ENCODE measurements around the gene TRMT13. TPM values are rescaled to one million over a fixed set of nuclear protein-coding genes. Genes with fewer than 3 reads are reported as not detected.

TRMT13 gene, protein sequence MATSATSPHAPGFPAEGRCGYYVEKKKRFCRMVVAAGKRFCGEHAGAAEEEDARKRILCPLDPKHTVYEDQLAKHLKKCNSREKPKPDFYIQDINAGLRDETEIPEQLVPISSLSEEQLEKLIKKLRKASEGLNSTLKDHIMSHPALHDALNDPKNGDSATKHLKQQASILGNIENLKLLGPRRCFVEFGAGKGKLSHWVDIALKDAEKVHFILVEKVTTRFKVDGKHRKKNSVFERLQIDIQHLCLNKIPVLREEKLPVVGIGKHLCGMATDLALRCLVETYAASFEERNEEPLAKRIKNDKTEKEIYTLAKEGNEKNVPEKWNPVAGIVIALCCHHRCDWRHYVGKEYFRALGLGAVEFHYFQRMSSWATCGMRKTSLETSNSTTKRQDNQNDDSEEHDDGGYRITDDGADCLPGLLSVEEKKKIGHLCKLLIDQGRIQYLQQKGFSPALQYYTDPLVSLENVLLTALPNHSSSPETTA
- total RNA-seq, result 10 to 100 TPM; 13.9 to 15.4 TPM

DNA sequence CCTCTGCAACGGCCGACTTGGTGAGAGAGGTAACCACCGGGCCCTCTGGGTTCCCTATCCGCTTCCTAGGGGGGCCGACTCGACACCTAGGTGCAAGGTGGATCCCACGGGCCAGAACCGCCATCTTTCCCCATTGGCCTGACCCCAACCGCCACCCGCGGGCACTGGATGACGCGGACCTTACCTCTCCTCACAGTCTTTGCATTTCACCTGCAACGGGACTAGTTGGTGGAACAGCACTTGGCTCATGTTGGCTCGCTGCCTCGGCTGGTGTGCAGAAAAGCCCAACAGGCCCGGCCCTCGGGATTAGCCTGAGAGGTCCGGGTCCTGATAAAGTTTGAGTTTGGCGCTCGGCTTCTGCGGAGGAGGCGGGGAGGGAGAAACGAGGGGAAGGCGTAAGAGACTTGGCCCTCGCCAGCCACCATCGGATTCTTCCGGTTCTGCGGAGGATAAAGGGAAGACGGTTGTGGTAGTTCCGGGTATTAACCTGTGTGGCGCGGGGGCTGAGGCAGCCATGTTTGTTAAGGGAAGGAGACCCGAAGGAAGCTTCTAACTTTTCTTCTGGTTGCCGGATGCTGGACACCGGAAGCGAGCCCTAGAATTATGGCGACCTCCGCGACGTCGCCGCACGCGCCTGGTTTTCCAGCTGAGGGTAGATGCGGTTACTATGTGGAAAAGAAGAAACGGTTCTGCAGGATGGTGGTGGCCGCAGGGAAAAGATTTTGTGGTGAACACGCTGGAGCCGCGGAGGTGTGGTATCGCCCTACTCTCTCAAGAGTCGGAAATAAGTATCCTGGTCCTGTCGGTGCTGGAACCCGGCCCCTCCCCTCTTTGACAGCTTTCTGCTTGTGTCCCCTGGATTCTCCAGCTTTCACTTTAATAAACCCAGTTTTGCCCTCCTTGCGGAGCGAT lies at the start of gene TRMT13, which contains the start of gene SASS6:
TSS of gene TRMT13 (plus strand) at position 598 of the 912 bp plus-strand sequence. CDS start at position 604, 6 bp downstream.
TSS of gene SASS6 (minus strand) at position 365 of the 912 bp plus-strand sequence. CDS start at position 249, 116 bp downstream.
- peaks cover 15% of the 10 kb centered on the region for H3K36me3 Mint-ChIP-seq (ENCODE audit: low read depth)
- CTCF ChIA-PET, result interaction anchor here (0.7 to 1.3 kb wide), 7 partner anchors 93 to 326 kb away, joined by 3 to 5 read pairs (median 3); partner anchors contain the start of genes RTCA and SLC35A3
- peak; percentile 97 for DNase-seq
- POLR2A ChIA-PET, result interaction anchor here (0.7 to 1.8 kb wide), 22 partner anchors 9 to 1177 kb away, joined by 3 to 34 read pairs (median 4); partner anchors contain the start of genes CDC14A, DBT, RTCA and SLC35A3
- peak within 1 kb of the TSS; percentile 96 for H3K4me3 Mint-ChIP-seq
- no peaks in the 10 kb centered on the region for H3K27me3 Mint-ChIP-seq
- no peaks in the 10 kb centered on the region for H3K9me3 Mint-ChIP-seq
- H3K27ac Mint-ChIP-seq, result peak within 1 kb of the TSS; percentile 90
- H3K4me1 Mint-ChIP-seq, result peaks cover 50% of the 10 kb centered on the region

DNA sequence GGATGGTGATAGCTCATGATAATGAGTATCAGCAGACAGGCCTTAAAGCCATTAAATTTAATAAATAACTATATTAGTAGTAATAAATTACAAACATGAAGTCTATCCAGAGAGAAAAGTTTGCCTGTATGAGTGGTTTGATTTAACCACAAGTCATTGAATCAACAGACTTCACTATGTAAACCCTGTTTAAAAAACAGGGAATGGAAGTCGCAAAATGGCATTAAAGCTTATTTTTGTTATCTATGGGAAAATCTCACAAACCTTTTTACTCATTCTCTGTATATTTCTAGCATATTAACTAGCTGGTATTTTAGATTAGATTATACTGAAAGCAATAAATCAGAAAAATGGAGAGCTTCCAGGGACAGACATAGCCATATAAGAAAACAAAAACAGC lies 45.6 kb upstream of the TRMT13 start:
- Mint-ChIP-seq H3K9me3 (no peaks in the 10 kb centered on the region), H3K36me3 (ENCODE audit: low read depth) (peaks cover 44% of the 10 kb centered on the region), H3K4me3 (no peak overlapping the region), H3K4me1 (no peaks in the 10 kb centered on the region), H3K27me3 (no peaks in the 10 kb centered on the region), H3K27ac (no peak overlapping the region)
- no peak for DNase-seq
- POLR2A ChIA-PET, result no interaction called here
- CTCF ChIA-PET, result no interaction called here

DNA sequence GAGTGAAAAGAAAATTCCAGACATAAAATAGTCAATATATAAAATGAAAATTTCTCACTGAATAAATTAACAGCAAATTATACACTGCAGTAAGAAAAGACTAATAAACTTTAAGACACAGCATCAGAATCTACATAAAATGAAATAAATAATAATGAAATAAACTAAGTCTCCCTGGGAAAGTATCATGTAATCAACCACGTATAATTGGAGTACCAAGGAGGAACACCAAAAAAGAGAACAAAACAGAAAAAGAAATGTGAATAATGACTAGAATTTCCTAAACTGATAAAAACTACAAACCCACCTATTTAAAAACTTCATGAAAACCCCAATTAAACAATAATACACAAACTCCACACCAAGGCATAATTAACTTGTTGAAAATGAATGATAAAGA lies 43.9 kb upstream of the TRMT13 start:
- no peak overlapping the region for H3K4me3 Mint-ChIP-seq
- peaks cover 42% of the 10 kb centered on the region for H3K36me3 Mint-ChIP-seq (ENCODE audit: low read depth)
- H3K9me3 Mint-ChIP-seq, result no peaks in the 10 kb centered on the region
- no peaks in the 10 kb centered on the region for H3K27me3 Mint-ChIP-seq
- H3K27ac Mint-ChIP-seq, result no peak overlapping the region
- H3K4me1 Mint-ChIP-seq, result no peaks in the 10 kb centered on the region
- ChIA-PET POLR2A (no interaction called here), CTCF (no interaction called here)
- DNase-seq, result no peak

DNA sequence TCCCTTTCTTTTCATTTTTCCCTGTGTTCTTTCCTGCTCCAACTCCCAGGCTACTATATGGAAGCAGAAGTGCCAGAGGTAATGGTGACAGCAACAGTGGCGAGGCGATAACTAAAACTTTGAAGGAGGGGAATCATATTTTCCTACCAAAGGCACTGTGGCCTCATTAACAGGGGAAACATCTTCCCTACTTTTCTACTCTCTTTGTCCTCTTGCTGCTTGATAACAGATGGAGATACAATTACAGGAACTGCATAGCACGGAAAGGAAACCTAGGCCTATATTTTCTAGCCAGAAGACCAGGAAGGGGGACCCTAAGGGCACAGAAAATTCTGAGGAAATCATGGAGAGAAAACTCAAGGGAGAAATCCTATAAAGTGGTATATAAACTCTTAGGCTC lies 42.5 kb upstream of the TRMT13 start:
- CTCF ChIA-PET, result no interaction called here
- POLR2A ChIA-PET, result no interaction called here
- no peaks in the 10 kb centered on the region for H3K27me3 Mint-ChIP-seq
- no peak overlapping the region for H3K27ac Mint-ChIP-seq
- H3K4me1 Mint-ChIP-seq, result no peaks in the 10 kb centered on the region
- no peak overlapping the region for H3K4me3 Mint-ChIP-seq
- no peak for DNase-seq
- H3K9me3 Mint-ChIP-seq, result no peaks in the 10 kb centered on the region
- H3K36me3 Mint-ChIP-seq (ENCODE audit: low read depth), result peaks cover 47% of the 10 kb centered on the region

DNA sequence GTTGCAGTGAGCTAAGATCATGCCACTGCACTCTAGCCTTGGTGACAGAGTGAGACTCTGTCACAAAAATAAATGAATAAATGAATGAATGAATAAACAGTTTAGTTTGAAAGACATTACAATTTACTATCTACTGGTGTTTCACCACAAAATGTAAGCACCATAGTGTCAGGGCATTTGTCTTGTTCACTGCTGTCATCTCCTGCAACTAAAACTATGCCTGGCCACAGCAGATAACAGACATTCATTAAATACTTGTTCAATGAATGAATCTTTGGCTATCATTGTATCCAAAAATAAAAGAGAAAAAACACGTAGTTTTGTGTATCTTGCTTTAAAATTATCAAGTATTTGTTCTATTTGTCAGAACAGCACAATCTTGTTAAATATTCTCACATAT lies 32.8 kb upstream of the TRMT13 start:
- Mint-ChIP-seq H3K4me1 (no peaks in the 10 kb centered on the region), H3K4me3 (no peak overlapping the region), H3K27me3 (no peaks in the 10 kb centered on the region), H3K9me3 (no peaks in the 10 kb centered on the region), H3K36me3 (ENCODE audit: low read depth) (peaks cover 48% of the 10 kb centered on the region), H3K27ac (no peak overlapping the region)
- CTCF ChIA-PET, result no interaction called here
- no peak for DNase-seq
- POLR2A ChIA-PET, result no interaction called here

DNA sequence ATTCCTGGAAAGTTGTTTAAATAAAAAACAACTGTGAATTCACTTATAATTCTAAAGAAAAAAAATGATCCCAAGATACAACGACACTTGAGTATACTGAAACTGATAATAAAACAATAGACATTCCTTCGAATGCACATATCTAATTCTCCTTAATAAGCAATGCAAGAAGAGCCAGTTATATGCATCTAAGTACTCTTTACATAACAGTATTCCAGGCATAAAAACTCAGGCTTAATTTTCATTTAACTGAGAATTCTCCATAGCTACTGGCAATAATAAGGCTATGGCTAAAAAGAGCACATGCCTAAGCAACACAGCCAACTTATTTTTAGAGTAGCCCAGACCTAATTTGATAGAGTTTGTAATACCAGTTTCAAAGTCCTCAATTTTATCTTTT lies 31.4 kb upstream of the TRMT13 start:
- Mint-ChIP-seq H3K4me3 (no peak overlapping the region), H3K36me3 (ENCODE audit: low read depth) (peaks cover 48% of the 10 kb centered on the region), H3K27me3 (no peaks in the 10 kb centered on the region), H3K27ac (no peak overlapping the region), H3K4me1 (no peaks in the 10 kb centered on the region), H3K9me3 (no peaks in the 10 kb centered on the region)
- CTCF ChIA-PET, result no interaction called here
- POLR2A ChIA-PET, result no interaction called here
- DNase-seq, result no peak

DNA sequence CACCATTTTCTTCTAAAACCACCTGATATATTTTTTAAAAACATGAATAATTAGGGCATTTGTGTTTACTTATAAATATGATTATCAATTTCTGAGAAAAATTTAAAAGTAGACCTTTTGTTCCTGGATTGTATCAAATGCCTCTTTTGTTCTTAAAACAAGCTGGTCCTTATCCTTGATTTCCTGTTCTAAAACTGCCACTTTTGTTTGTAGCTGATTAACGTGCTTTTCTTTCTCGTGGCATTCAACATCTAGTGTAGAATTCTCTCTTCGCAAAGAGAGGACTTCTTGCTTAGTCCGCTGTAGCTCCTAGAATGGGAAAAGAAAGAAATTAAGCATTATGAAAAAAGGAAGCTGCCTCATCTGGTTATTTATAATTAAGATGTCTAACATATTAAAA lies 25.3 kb upstream of the TRMT13 start:
- Mint-ChIP-seq H3K36me3 (ENCODE audit: low read depth) (peaks cover 35% of the 10 kb centered on the region), H3K9me3 (no peaks in the 10 kb centered on the region), H3K4me1 (no peaks in the 10 kb centered on the region), H3K4me3 (no peak overlapping the region), H3K27me3 (no peaks in the 10 kb centered on the region), H3K27ac (no peak overlapping the region)
- ChIA-PET CTCF (no interaction called here), POLR2A (interaction anchor here (1.4 kb wide), 2 partner anchors 13 to 25 kb away, joined by 3 read pairs; partner anchors contain the start of genes SASS6 and TRMT13)
- no peak for DNase-seq

DNA sequence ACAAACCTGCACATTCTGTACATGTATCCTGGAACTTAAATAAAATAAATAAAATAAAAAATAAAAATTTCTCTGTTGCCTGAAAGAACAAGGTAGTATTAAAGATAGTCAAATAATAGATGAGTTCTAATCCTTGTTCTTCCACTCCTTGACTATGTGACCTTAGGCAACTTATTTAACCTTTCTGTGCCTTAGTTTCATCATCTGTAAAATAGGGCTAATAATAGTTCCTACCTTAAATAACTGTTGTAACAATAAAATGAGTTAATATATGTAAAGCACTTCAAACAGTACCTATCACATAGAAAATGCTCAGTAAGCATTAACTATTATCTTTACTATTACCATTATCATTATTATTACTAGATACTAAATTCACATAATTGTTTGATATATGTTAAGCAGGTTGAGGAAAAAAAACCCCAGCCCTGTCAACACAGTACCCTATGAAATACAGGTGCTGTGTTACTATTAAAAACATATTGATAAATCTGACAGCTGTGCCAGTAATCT lies 23.4 kb upstream of the TRMT13 start:
- H3K27me3 Mint-ChIP-seq, result no peaks in the 10 kb centered on the region
- peaks cover 27% of the 10 kb centered on the region for H3K36me3 Mint-ChIP-seq (ENCODE audit: low read depth)
- POLR2A ChIA-PET, result no interaction called here
- no peak for DNase-seq
- H3K4me1 Mint-ChIP-seq, result no peaks in the 10 kb centered on the region
- no peak overlapping the region for H3K4me3 Mint-ChIP-seq
- H3K9me3 Mint-ChIP-seq, result no peaks in the 10 kb centered on the region
- H3K27ac Mint-ChIP-seq, result no peak overlapping the region
- CTCF ChIA-PET, result no interaction called here

DNA sequence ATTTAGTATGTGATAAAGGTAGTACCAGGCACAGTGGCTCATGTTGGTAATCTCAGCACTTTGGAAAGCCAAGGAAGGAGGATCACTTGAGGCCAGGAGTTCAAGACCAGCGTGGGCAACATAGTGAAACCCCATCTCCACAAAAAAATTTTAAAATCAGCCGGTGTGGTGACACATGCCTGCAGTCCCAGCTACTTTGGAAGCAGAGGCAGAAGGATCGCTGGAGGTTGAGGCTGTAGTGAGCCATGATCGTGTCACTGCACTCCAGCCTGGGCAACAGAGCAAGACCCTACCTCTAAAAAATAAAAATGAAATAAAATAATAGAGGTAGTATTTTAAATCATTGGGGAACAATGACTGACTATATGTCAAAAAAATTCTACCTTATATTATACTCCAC lies 17.4 kb upstream of the TRMT13 start:
- H3K4me3 Mint-ChIP-seq, result no peak overlapping the region
- H3K27me3 Mint-ChIP-seq, result no peaks in the 10 kb centered on the region
- H3K27ac Mint-ChIP-seq, result no peak overlapping the region
- no peaks in the 10 kb centered on the region for H3K4me1 Mint-ChIP-seq
- no peak for DNase-seq
- H3K9me3 Mint-ChIP-seq, result no peaks in the 10 kb centered on the region
- ChIA-PET CTCF (no interaction called here), POLR2A (no interaction called here)
- H3K36me3 Mint-ChIP-seq (ENCODE audit: low read depth), result peaks cover 23% of the 10 kb centered on the region

DNA sequence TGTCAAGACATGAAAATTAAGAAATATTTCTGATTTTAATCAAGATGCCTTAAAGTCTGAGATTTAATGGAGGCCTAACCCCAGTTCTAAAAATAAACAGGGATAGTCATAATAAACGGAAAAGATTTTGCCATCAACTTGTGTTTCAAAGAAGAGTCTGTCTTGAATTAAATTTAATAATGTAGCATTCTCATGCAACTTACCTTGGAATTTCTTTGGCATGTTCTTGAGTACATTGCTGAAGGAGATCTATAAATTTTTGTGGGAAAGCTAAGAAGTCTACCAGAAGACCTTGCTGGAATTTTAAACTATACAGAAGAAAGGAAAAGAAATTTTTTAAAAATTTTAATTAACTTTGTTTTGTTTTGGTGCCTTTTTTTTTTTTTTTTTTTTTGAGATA lies 10.8 kb upstream of the TRMT13 start:
- CTCF ChIA-PET, result interaction anchor here (0.7 kb wide), 1 partner anchor 49 kb away, joined by 4 read pairs; no protein-coding TSS in a partner anchor

DNA sequence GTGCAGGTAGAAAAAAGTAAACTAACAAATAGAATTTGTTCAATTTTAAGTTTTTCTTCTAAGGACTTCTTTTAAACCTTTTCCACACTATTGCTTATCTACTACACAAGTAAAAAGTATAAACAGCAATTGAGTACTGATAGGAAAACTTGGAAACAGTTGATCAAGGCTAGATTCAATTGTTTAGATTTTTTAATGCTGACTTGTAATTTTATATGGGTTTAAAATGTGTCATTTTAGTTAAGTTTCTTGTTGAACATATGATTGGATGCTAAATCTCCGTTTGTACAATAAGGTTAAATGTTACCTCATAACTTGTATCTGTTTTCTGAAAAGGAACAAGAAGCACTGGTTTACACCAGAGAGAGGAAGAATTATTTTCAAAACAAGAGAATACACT lies 5.7 kb upstream of the TRMT13 start:
- Mint-ChIP-seq H3K36me3 (ENCODE audit: low read depth) (peaks cover 7% of the 10 kb centered on the region), H3K27me3 (no peaks in the 10 kb centered on the region), H3K27ac (no peak overlapping the region), H3K4me1 (peaks cover 27% of the 10 kb centered on the region), H3K4me3 (no peak overlapping the region), H3K9me3 (no peaks in the 10 kb centered on the region)
- no peak for DNase-seq
- POLR2A ChIA-PET, result interaction anchor here (1.0 kb wide), 1 partner anchor 13 kb away, joined by 3 read pairs; no protein-coding TSS in a partner anchor
- CTCF ChIA-PET, result interaction anchor here (0.6 kb wide), 1 partner anchor 338 kb away, joined by 3 read pairs; no protein-coding TSS in a partner anchor

More for the DNA sequence above, 10.8 kb upstream of the TRMT13 start:
- peaks cover 22% of the 10 kb centered on the region for H3K36me3 Mint-ChIP-seq (ENCODE audit: low read depth)
- H3K27me3 Mint-ChIP-seq, result no peaks in the 10 kb centered on the region
- no peak overlapping the region for H3K27ac Mint-ChIP-seq
- no peak for DNase-seq
- POLR2A ChIA-PET, result interaction anchor here (0.7 kb wide), 1 partner anchor 18 kb away, joined by 3 read pairs; no protein-coding TSS in a partner anchor
- no peak overlapping the region for H3K4me3 Mint-ChIP-seq
- H3K4me1 Mint-ChIP-seq, result no peaks in the 10 kb centered on the region
- H3K9me3 Mint-ChIP-seq, result no peaks in the 10 kb centered on the region

DNA sequence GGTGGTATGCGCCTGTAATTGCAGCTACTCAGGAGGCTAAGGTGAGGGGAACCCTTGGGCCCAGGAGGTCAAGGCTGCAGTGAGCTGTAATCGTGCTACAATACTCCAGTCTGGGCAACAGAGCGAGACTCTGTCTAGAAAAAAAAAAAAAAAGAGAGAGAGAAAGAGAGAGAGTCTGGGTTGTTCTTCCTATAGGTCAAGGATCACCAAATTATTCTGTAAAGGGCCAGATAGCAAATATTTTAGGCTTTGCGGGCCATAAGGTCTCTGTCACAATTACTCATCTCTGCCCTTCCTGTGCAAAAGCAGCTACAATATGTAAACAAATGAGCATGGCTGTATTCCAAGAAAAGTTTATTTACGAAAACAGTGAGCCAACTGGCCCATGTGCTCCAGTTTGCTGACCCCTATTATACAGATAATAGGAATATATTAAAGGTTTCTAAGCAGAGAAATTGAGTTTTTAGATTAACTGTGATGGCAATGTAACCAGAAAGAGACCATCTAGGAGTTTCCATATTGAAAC lies 2.3 kb upstream of the TRMT13 start:
- Mint-ChIP-seq H3K36me3 (ENCODE audit: low read depth) (peaks cover 13% of the 10 kb centered on the region), H3K4me1 (peaks cover 52% of the 10 kb centered on the region), H3K9me3 (no peaks in the 10 kb centered on the region), H3K4me3 (peak overlapping the region; percentile 16), H3K27ac (no peak overlapping the region), H3K27me3 (no peaks in the 10 kb centered on the region)
- ChIA-PET POLR2A (interaction anchor here (0.6 to 1.7 kb wide), 2 partner anchors 222 to 323 kb away, joined by 3 to 6 read pairs; partner anchors contain the start of gene CDC14A), CTCF (interaction anchor here (0.7 to 0.9 kb wide), 3 partner anchors 86 to 125 kb away, joined by 3 to 4 read pairs (median 3); no protein-coding TSS in a partner anchor)
- DNase-seq, result no peak
